ENCODE results near the gene NEK11. TPM values are rescaled to one million over a fixed set of nuclear protein-coding genes. Genes with fewer than 3 reads are reported as not detected.

The NEK11 gene
- total RNA-seq, 1 donor from 2014 or later, result 9.6 TPM

DNA sequence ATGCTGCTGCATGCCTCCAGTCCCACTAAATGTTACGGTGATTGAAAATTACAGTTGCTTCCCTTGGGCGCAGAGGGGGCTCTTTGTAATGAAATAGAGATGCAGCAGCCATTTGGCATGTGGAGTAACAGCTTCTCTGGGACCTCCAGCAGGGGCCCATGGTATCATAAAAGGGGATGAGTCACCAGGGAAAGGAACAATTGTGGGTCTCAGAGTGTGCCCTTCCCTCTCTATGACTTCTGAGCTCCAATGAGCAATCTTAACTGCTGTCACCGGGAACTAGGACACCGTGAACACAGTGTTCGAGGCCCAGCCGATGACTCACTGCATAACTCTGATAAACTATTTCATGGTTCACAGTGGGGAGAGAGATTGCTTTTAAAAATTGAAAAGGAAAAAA, 190.1 kb downstream of the NEK11 start:
- TF ChIP-seq, protein P1, sequence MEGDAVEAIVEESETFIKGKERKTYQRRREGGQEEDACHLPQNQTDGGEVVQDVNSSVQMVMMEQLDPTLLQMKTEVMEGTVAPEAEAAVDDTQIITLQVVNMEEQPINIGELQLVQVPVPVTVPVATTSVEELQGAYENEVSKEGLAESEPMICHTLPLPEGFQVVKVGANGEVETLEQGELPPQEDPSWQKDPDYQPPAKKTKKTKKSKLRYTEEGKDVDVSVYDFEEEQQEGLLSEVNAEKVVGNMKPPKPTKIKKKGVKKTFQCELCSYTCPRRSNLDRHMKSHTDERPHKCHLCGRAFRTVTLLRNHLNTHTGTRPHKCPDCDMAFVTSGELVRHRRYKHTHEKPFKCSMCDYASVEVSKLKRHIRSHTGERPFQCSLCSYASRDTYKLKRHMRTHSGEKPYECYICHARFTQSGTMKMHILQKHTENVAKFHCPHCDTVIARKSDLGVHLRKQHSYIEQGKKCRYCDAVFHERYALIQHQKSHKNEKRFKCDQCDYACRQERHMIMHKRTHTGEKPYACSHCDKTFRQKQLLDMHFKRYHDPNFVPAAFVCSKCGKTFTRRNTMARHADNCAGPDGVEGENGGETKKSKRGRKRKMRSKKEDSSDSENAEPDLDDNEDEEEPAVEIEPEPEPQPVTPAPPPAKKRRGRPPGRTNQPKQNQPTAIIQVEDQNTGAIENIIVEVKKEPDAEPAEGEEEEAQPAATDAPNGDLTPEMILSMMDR (IDR thresholded peaks at IDR 0.05; ENCODE audit: unreplicated experiment), result no peak
- peaks cover 16% of the 10 kb centered on the region for H3K4me1 Mint-ChIP-seq (ENCODE audit: unreplicated experiment)
- no peak overlapping the region for H3K27ac Mint-ChIP-seq (ENCODE audit: unreplicated experiment)
- no peak for DNase-seq (ENCODE audit: low spot score)
- no peaks in the 10 kb centered on the region for H3K9me3 Mint-ChIP-seq (ENCODE audit: unreplicated experiment)
- H3K4me3 Mint-ChIP-seq (ENCODE audit: unreplicated experiment), result no peak overlapping the region
- peaks cover 1% of the 10 kb centered on the region for H3K27me3 Mint-ChIP-seq (ENCODE audit: unreplicated experiment)
- H3K36me3 Mint-ChIP-seq (ENCODE audit: low read depth, unreplicated experiment), result no peaks in the 10 kb centered on the region

DNA sequence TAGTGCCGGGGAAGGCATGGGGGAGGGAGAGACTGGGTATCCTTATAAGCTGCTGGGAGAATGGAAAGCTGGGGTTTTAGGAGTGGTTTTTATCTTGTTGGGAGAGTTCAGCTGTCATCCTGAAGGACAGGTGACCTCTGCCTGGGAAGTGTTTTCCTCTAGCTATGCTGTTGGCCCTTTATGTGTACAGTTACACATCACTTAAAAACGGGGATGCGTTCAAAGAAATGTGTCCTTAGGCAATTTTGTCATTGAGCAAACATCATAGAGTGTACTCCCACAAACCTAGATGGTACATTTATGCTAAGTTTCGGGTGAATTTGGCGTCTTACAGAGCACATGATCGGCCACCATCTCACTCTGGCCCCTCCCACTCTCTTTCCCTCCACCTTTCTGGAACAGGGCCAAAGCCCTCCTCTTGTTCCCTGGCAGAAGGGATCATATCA, 190.6 kb downstream of the NEK11 start:
- H3K9me3 Mint-ChIP-seq (ENCODE audit: unreplicated experiment), result no peaks in the 10 kb centered on the region
- no peak overlapping the region for H3K27ac Mint-ChIP-seq (ENCODE audit: unreplicated experiment)
- no peak overlapping the region for H3K4me3 Mint-ChIP-seq (ENCODE audit: unreplicated experiment)
- peaks cover 16% of the 10 kb centered on the region for H3K4me1 Mint-ChIP-seq (ENCODE audit: unreplicated experiment)
- DNase-seq (ENCODE audit: low spot score), result no peak
- H3K36me3 Mint-ChIP-seq (ENCODE audit: low read depth, unreplicated experiment), result no peaks in the 10 kb centered on the region
- TF ChIP-seq, protein P1 (IDR thresholded peaks at IDR 0.05; ENCODE audit: unreplicated experiment), result no peak
- peaks cover 1% of the 10 kb centered on the region for H3K27me3 Mint-ChIP-seq (ENCODE audit: unreplicated experiment)

DNA sequence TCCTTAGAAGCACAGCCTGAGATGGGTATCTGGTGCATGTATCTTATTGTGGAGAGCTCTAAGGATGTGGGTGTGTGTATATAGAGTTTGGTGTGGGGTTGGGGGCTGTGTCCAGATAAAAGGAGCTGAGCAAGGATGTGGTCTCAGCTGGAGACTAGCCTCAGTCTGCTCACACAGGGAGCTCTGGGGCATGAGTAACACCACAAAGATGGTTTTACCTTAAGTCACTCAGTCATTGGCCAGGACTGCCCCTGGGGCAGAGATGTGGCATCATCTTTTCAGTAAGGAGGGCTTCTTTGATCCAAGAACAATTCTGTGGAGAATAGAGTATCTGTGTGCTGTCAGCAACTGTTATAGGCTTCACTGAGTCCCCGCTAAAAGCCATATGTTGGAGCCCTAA, 191.5 kb downstream of the NEK11 start:
- TF ChIP-seq, protein P1 (IDR thresholded peaks at IDR 0.05; ENCODE audit: unreplicated experiment), result no peak
- no peak for DNase-seq (ENCODE audit: low spot score)

DNA sequence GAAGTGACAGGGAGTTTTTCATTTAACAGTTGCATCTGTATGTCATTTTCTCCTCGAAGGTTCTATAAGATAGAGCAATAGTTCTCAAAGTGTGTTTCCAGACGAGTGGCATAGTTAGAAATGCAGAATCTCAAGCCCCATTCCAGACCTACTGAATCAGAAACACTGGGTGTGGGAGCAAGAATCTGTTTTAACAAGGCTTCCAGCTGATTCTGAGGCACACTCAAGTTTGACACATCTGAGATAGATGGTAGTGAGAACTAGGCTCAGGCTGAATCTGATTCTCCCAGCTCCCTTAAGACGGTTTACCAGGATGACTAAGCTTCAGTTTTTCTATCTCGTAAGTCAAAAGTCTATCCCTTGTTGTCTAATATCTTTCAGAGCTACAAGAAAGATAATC, 195.1 kb downstream of the NEK11 start:
- no peak for DNase-seq (ENCODE audit: low spot score)
- H3K4me1 Mint-ChIP-seq (ENCODE audit: unreplicated experiment), result peaks cover 14% of the 10 kb centered on the region
- TF ChIP-seq, protein P1 (IDR thresholded peaks at IDR 0.05; ENCODE audit: unreplicated experiment), result no peak
- no peak overlapping the region for H3K4me3 Mint-ChIP-seq (ENCODE audit: unreplicated experiment)
- no peaks in the 10 kb centered on the region for H3K36me3 Mint-ChIP-seq (ENCODE audit: low read depth, unreplicated experiment)
- no peaks in the 10 kb centered on the region for H3K27me3 Mint-ChIP-seq (ENCODE audit: unreplicated experiment)
- no peak overlapping the region for H3K27ac Mint-ChIP-seq (ENCODE audit: unreplicated experiment)
- H3K9me3 Mint-ChIP-seq (ENCODE audit: unreplicated experiment), result no peaks in the 10 kb centered on the region

More for the DNA sequence above, 191.5 kb downstream of the NEK11 start:
- Mint-ChIP-seq H3K9me3 (ENCODE audit: unreplicated experiment) (no peaks in the 10 kb centered on the region), H3K4me3 (ENCODE audit: unreplicated experiment) (no peak overlapping the region), H3K27me3 (ENCODE audit: unreplicated experiment) (peaks cover 1% of the 10 kb centered on the region), H3K4me1 (ENCODE audit: unreplicated experiment) (peaks cover 18% of the 10 kb centered on the region), H3K36me3 (ENCODE audit: low read depth, unreplicated experiment) (no peaks in the 10 kb centered on the region), H3K27ac (ENCODE audit: unreplicated experiment) (no peak overlapping the region)

DNA sequence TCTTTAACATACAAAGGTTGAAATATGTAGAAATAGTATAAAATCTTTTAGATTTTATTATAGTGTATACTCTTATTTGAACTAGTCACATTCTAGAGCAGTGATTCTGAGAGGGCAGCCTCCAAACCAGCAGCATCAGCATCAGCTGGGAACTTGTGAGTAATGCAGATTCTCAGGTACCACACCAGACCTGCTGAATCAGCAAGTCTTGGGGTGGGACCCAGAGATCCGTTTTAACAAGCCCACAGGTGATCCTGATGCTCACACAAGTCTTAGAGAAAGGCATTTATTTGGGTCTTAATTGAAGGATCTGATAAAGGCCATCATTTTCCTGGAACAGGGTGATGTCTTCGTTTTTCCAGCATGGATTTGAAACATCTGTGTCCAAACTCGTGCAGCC, 195.9 kb downstream of the NEK11 start:
- Mint-ChIP-seq H3K4me1 (ENCODE audit: unreplicated experiment) (peaks cover 14% of the 10 kb centered on the region), H3K9me3 (ENCODE audit: unreplicated experiment) (no peaks in the 10 kb centered on the region), H3K4me3 (ENCODE audit: unreplicated experiment) (no peak overlapping the region), H3K36me3 (ENCODE audit: low read depth, unreplicated experiment) (no peaks in the 10 kb centered on the region), H3K27me3 (ENCODE audit: unreplicated experiment) (no peaks in the 10 kb centered on the region), H3K27ac (ENCODE audit: unreplicated experiment) (no peak overlapping the region)
- TF ChIP-seq, protein P1 (IDR thresholded peaks at IDR 0.05; ENCODE audit: unreplicated experiment), result no peak
- no peak for DNase-seq (ENCODE audit: low spot score)

Data from endothelial cell (in vitro differentiated cells).